Calu3 (cell line): ENCODE data around the gene MCTP2. TPM values are rescaled to one million over a fixed set of nuclear protein-coding genes. Genes with fewer than 3 reads are reported as not detected.

Experiments
- BruUV-seq: library from RNA; stranded (reverse); fragments of 400-500 nt; replicated peaks from 2 replicates; lab custom pipeline; 2021; lab: Mats Ljungman, UMichigan
- CTCF ChIA-PET: fragments of 300-600 bp; sonication (Branson Sonifier 250); formaldehyde crosslinking; loops from one replicate; lab custom pipeline; 2022; ENCODE audit warnings: antibody characterized with exemption; lab: Charles Lee
- DNase-seq: peaks from one replicate; pipeline ENCODE4 v3.0.0; 2022
- H3K27ac Mint-ChIP-seq: one replicate; pipeline ENCODE4 v1.8.0; 2022; ENCODE audit warnings: mixed read lengths; ENCODE audit not compliant: unreplicated experiment
- H3K27me3 Mint-ChIP-seq: one replicate; pipeline ENCODE4 v1.8.0; 2022; ENCODE audit warnings: mixed read lengths; ENCODE audit not compliant: unreplicated experiment
- H3K36me3 Mint-ChIP-seq: one replicate; pipeline ENCODE4 v1.8.0; 2022; ENCODE audit warnings: mild to moderate bottlenecking, moderate library complexity, mixed read lengths; ENCODE audit not compliant: insufficient read depth, unreplicated experiment
- H3K4me1 Mint-ChIP-seq: one replicate; pipeline ENCODE4 v1.8.0; 2022; ENCODE audit warnings: mild to moderate bottlenecking, low read depth, mixed read lengths; ENCODE audit not compliant: unreplicated experiment
- H3K4me3 Mint-ChIP-seq: one replicate; pipeline ENCODE4 v1.8.0; 2022; ENCODE audit warnings: mild to moderate bottlenecking, low read depth, moderate library complexity, mixed read lengths; ENCODE audit not compliant: unreplicated experiment
- H3K9me3 Mint-ChIP-seq: one replicate; pipeline ENCODE4 v1.8.0; 2022; ENCODE audit warnings: low read depth, mixed read lengths; ENCODE audit not compliant: unreplicated experiment
- intact Hi-C: fragments of 100-400 bp; cut with micrococcal nuclease; formaldehyde crosslinking; loops from one replicate; pipeline ENCODE4 v1.10.0; 2022; ENCODE audit not compliant: unreplicated experiment
- total RNA-seq: library from RNA; stranded (reverse); gene quantifications from 2 replicates; pipeline ENCODE4 v1.2.3, GENCODE V29; 2022
- TF ChIP-seq, protein P1 (sequence below): fragments of 200-600 bp; IDR thresholded peaks from one replicate; pipeline ENCODE4 v1.8.0; 2022; ENCODE audit warnings: antibody characterized with exemption; ENCODE audit not compliant: unreplicated experiment

MCTP2 gene
- total RNA-seq, 1 experiment from 2014 or later: 30.1 TPM

DNA sequence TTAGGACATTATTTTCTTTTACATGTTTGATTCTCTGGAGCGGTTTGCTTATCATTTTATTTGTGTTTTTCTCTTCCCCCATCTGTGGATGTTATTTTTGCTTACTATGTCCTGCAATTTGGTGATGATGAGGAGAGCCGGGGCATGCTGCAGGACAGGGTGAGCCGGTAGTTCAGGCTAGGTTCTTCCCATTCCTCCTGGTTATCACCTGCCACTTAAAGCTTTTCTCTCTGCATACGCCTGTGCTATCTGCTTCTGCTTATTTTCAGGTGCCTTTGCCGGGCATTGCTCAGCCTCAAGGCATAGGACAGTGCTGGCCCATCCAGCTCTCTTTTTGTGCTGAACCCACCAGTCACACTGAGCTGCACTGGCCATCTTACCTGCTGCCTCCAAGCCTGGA, 85.8 kb downstream of the MCTP2 start:
- Mint-ChIP-seq H3K4me3 (no peak overlapping the region), H3K9me3 (no peaks in the 10 kb centered on the region), H3K27ac (no peak overlapping the region), H3K36me3 (no peaks in the 10 kb centered on the region), H3K27me3 (no peaks in the 10 kb centered on the region), H3K4me1 (no peaks in the 10 kb centered on the region)
- CTCF ChIA-PET: no interaction called here
- BruUV-seq: no TSS peak
- intact Hi-C loops: no loop called here
- no peak for DNase-seq
- TF ChIP-seq, protein P1, sequence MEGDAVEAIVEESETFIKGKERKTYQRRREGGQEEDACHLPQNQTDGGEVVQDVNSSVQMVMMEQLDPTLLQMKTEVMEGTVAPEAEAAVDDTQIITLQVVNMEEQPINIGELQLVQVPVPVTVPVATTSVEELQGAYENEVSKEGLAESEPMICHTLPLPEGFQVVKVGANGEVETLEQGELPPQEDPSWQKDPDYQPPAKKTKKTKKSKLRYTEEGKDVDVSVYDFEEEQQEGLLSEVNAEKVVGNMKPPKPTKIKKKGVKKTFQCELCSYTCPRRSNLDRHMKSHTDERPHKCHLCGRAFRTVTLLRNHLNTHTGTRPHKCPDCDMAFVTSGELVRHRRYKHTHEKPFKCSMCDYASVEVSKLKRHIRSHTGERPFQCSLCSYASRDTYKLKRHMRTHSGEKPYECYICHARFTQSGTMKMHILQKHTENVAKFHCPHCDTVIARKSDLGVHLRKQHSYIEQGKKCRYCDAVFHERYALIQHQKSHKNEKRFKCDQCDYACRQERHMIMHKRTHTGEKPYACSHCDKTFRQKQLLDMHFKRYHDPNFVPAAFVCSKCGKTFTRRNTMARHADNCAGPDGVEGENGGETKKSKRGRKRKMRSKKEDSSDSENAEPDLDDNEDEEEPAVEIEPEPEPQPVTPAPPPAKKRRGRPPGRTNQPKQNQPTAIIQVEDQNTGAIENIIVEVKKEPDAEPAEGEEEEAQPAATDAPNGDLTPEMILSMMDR: no peak

DNA sequence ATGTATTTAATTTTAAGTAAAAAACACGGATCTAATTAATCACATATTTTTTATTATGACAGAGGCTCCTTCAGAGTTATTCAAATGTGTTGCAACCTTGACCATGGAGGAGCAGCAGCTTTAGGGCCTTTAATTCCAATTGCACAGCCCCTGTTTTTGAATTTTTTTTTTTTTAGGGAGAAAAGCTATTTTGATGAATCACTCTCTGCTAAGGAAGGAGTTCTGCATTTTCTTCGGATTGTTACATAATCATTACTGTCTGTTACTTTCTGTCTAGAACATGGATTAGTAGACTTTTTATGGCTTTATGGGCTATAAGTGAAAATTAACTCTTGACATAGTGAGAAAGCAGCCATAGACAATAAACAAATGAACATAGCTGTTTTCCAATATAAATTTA, 90.8 kb downstream of the MCTP2 start:
- Mint-ChIP-seq H3K27me3 (no peaks in the 10 kb centered on the region), H3K9me3 (no peaks in the 10 kb centered on the region), H3K4me1 (peaks cover 18% of the 10 kb centered on the region), H3K36me3 (no peaks in the 10 kb centered on the region), H3K4me3 (no peak overlapping the region), H3K27ac (no peak overlapping the region)
- TF ChIP-seq, protein P1: no peak
- intact Hi-C loops: no loop called here
- CTCF ChIA-PET: no interaction called here
- DNase-seq: no peak
- no TSS peak for BruUV-seq

DNA sequence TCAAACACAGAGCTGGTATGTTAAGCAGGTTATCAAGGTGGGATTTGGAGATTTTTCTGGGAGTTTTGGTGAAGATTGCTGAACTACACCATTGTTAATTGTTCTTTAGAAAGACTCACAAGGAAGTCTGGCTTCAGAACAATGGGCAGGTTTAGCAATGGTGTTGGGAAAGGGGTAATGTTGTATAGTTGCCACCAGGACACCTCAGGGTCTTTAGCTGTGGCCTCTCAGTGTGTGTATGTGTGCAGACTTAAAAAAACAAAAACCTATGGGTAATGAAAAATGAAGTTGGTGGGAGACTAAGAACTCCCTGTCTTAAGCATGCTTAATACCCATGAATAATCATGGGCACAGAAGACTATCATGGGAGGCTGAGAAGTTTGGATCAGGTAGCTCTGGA, 91.7 kb downstream of the MCTP2 start:
- H3K4me3 Mint-ChIP-seq: no peak overlapping the region
- no peaks in the 10 kb centered on the region for H3K27me3 Mint-ChIP-seq
- CTCF ChIA-PET: interaction anchor here (0.6 to 5.4 kb wide), 6 partner anchors 17 to 159 kb away, joined by 3 to 49 read pairs (median 3); no protein-coding TSS in a partner anchor
- H3K36me3 Mint-ChIP-seq: no peaks in the 10 kb centered on the region
- H3K9me3 Mint-ChIP-seq: no peaks in the 10 kb centered on the region
- intact Hi-C loops: no loop called here
- H3K27ac Mint-ChIP-seq: no peak overlapping the region
- TF ChIP-seq, protein P1: no peak
- H3K4me1 Mint-ChIP-seq: peaks cover 18% of the 10 kb centered on the region
- no peak for DNase-seq
- BruUV-seq: no TSS peak

DNA sequence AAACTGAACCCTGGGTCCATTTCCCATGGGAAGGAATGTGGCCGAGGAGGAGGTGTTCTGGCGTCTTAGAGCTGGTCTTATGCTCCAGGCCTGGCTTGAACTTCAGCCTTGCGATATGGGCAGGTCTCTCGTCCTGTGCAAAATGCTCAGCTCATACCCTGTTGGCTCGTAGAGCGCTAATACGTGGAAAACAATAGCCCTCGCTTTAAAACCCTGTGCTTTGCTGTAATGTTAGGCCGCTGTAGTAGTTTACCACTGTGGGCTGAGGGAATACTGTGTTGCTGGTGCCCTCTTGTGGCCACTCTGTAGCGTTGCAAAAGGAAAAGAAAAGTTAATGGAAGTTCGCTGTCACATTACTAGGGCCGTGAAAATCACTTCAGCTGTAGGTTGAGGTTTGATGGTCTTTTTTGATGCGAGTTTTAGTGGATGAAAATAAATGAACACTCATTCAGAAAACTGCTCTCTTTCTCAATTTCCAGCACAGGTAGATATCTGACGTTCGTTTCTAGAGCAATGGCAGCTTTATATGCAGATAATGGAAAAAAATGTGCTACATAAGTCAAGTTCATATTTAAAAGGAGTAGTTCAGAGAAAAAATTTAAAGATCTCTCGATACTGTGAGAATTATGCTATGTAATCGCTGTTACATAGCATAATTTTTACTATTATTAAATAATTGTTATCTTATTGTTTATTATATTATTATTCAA, 92.9 kb downstream of the MCTP2 start:
- no peaks in the 10 kb centered on the region for H3K27me3 Mint-ChIP-seq
- no peak overlapping the region for H3K27ac Mint-ChIP-seq

More for the DNA sequence above, 92.9 kb downstream of the MCTP2 start:
- Mint-ChIP-seq H3K4me1 (peaks cover 18% of the 10 kb centered on the region), H3K9me3 (no peaks in the 10 kb centered on the region), H3K4me3 (no peak overlapping the region), H3K36me3 (no peaks in the 10 kb centered on the region)
- peak; percentile 66 for DNase-seq
- TF ChIP-seq, protein P1: peak; percentile 76
- no TSS peak for BruUV-seq
- CTCF ChIA-PET: interaction anchor here (0.9 to 5.4 kb wide), 8 partner anchors 9 to 160 kb away, joined by 3 to 49 read pairs (median 4); partner anchors contain the start of gene MCTP2
- intact Hi-C loops: loop anchor here (1.0 to 2.0 kb wide), 2 partner anchors 93 to 160 kb away; partner anchors contain the start of gene MCTP2
